GM18517 (cell line): ENCODE measurements around the gene TMEM18.
A peak's percentile ranks its signal among the peaks of the same experiment; 100 is the strongest.
"Not testable (repeated sequence)": the region's sequence is repeated elsewhere in the genome, so short reads cannot be mapped to it uniquely, and the experiment has no call there.

Experiments used
- ATAC-seq: cut with Tn5 transposase; IDR thresholded peaks from one replicate; pipeline ENCODE4 v1.9.1; 2021; ENCODE audit warnings: mild to moderate bottlenecking, moderate library complexity; ENCODE audit not compliant: unreplicated experiment

TMEM18 gene

DNA sequence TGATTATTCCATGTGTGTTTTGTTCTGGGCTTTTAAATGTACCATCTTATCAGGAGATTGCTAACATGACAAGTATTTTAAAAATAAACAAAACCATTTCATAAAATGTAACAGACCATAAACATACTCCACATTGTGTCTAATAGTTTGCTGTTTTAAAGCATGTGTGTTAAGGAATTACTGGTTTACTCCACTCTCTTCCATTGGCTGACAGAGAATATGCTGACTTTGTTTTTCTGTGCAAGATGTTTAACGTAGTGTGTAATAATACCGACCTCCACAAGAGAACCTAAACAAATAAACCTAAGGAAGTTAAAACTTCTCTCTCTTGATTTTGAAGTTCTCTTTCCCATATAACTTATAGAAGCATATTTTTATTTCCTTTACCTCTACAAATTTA, 17.0 kb upstream of the TMEM18 start:
- ATAC-seq: no peak

DNA sequence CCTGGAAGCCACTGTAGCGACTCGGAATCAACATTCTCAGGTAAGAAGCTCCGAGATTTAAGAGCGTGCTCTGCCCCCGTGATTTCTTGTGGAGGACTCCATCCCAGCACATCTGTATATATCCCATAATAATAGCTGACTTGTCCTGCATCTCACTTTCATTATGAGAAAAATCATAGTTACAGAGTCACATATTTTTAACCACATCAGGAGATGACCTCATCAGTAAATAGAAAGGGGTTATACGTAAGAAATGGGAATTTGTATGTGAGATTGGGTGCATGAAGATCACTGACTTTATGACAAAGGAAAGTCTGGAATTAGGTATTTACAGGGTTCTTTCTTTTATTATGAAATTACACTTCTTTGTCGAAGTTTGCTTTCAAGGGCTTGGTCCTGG, 16.4 kb upstream of the TMEM18 start:
- ATAC-seq: no peak

- no peak for ATAC-seq
These were observed 15.6 kb upstream of the TMEM18 start for GRCh38 chr2:692767-693166.

DNA sequence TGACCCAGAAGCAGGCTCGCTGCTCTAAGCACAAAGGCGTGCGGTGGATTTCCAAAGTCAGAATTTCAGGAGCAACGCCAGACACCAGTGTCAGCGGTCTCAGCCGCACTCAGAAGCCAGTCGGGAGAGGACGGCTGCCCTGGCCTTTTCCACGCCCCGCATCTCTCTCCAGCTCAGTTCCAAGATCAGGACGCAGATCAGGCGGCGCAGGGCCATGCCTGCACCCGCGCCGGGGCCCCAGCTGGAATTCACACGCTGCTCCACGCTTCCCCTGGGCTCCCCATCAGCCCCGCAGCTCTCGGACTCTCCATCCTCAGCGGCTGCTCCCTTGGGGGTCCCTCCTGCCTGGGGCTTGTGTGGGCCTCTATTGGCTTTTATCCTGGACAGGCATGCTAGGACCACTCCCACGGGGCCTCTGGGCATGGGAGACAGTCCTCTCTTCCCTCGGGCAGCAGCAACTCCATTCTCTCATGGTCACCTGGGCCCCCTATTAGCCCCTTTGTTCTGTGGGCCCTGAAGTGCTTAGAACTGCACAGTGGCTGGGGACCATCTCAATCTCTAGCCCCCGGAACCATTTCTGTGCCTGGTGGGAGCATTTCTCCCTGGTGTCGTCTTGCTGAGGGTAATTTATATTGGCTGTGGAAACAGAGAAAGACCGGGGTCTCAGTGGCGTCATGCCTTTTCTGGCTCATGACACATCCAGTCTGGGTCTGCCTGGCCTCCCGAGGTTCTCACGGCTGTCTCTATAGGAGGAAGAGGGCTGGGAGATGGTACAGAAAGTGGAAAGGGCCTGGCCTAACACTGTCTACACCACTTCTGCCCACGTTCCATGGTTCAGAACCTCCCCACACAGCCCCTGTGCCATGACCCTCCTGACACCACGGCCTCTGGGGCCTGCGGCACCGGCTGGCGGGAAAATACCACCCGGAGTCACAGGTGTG, 14.9 kb upstream of the TMEM18 start:
- no peak for ATAC-seq

DNA sequence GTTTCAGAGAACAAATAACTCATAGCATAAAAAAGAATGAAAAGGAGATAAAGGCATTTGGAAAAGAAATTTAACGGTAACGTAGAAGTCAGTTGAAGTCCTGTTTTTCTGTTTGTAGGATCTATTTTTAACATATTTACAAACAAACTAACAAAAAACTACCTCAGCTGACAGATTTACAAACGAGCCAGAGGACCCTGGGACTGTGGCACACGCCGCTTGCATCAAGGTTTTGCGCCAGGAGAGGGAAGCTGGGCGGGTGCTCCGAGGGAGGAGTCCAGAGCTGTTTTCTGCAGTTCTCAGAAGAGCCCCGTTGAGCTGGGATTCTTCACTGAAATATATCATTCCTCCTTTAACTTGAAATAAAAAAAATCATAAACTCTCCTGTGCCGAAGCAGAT, 13.6 kb upstream of the TMEM18 start:
- ATAC-seq: no peak

DNA sequence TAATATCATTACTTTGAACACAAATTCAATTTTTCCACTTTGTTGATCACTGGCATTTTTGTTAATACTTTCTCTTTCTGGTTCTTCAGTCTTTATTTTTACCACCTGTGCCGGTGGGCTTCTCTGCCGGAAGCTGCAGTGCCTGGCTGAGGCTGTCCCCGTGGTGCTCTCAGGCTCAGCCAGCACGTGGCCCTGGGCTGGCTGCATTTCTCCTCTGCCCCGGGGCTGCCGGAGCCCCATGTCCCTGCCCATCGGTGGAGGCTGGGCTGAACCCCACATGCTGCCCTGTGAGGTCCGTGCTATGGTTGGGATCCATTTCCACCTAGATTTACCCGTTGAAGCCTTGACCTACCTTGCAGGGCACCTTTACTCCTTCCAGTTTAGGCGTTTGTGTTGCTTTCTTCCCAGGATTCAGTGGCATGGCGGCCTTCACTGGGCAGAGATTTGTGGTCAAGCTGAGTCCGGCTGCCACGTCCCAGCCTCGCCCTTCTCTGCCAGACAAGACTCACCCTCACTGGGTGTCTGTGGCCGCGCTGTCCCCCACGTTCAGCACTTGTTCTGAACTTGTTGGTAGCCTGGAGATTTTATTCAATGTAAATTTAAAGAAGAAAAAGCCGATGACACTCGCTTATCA, 12.8 kb upstream of the TMEM18 start:
- ATAC-seq: no peak

DNA sequence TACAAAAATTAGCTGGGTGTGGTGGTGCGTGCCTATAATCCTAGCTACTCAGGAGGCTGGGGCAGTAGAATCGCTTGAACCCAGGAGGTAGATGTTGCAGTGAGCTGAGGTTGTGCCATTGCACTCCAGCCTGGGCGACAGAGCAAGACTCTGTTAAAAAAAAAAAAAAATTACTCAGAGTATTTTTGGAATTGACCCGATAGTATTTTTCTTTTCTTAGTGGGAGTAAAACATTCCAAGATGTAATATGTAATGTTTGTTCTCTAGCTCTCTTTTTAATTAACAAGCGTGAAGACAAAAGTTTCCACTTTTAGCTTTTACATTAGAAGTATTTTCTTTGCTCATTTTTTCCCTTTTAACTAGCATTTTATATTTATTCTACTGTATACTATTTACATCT, 12.0 kb upstream of the TMEM18 start:
- ATAC-seq: no peak

GRCh38 chr2:688504-689076, 11.4 kb upstream of the TMEM18 start:
- no peak for ATAC-seq

DNA sequence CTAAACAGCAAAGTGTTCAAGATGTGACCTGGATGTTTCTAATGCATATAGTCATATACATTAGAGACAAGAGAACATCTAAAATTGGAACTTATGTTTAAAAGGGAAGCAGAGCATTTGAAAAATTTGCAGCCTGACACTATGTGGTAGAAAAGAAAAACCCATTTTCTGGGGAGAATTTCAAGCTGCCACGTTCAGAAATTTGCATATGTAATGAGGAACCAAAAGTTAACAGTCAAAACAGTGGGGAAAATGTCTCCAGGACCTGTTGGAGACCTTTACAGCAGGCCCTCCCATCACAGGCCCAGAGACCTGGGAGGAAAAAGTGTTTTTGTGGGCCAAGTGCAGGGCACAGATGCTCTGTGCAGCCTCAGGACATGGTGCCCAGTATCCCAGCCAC, 8.2 kb upstream of the TMEM18 start:
- ATAC-seq: no peak

DNA sequence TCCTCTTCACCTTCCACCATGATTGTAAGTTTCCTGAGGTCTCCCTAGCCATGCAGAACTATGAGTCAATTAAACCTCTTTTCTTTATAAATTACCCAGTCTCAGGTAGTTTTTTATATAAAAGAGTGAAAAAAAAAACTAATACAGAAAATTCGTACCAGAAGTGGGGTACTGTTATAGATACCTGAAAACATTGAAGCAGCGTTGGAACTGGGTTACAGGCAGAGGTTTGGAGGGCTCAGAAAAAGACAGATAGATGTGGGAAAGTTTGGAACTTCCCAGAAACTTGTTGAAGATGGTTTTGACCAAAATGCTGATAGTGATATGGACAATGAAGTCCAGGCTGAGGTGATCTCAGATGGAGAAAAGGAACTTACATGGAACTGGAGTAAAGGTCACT, 7.7 kb upstream of the TMEM18 start:
- ATAC-seq: not testable (repeated sequence)

DNA sequence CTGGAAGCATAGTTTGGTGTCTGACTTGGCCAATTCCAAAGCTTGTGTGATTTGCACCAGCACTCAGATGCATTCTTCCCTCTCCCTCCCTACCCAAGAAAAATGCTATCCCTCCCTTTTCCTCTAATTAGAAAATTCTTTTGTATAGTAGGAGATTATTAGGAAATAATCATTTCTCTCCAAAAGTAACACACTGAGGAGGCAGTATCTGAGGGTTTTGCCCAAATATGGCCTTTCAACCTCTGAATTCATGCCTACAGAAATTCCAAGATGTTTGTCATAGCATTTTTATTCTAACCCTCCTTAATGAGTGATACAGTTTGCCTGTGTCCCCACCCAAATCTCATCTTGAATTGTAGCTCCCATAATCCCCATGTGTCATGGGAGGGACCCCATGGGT, 5.0 kb upstream of the TMEM18 start:
- no peak for ATAC-seq

GRCh38 chr2:681312-681711, 4.1 kb upstream of the TMEM18 start:
- no peak for ATAC-seq

- ATAC-seq: no peak
These were observed 3.3 kb upstream of the TMEM18 start for GRCh38 chr2:680496-680895.

DNA sequence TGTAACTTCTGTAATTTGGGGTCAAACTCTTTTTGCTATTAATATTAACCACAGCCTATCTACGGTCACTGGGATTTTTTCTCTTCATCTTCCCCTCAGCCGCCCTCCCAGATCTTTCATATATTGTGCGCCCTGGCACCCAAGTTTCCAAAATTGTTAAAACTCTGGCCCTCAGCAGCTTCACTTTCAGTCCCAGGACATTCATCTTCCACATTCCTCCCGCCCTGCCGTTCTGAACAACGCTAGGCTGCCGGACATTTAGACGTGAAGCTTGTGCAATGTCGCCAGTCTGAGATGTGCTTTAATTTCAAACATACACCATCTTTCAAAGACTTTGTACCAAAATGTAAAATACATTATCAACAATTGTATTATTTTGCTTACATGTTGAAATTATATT, 1.8 kb upstream of the TMEM18 start:
- no peak for ATAC-seq

- no peak for ATAC-seq
These were observed 849 bp upstream of the TMEM18 start for GRCh38 chr2:677959-678550.

DNA sequence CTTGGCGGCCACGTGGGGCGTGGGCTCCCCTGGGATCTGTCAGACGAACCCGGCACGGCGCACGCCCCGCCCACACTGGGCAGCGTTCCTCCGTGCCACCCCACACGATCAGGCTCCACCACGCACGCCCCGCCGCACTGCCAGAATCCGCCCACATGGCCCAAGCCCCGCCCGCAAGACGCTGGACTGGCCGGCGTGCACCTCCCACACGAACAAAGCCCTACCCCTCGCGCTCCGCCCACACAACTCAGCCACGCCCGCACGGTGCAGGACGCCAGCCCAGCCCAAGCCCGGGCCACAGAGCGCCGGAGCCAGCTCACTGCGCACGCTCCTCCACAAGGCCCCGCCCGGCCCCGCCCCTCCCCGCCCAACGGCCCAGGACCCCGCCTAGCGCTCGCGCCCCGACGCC, 555 bp downstream of the TMEM18 start:
- peak; percentile 79 for ATAC-seq

DNA sequence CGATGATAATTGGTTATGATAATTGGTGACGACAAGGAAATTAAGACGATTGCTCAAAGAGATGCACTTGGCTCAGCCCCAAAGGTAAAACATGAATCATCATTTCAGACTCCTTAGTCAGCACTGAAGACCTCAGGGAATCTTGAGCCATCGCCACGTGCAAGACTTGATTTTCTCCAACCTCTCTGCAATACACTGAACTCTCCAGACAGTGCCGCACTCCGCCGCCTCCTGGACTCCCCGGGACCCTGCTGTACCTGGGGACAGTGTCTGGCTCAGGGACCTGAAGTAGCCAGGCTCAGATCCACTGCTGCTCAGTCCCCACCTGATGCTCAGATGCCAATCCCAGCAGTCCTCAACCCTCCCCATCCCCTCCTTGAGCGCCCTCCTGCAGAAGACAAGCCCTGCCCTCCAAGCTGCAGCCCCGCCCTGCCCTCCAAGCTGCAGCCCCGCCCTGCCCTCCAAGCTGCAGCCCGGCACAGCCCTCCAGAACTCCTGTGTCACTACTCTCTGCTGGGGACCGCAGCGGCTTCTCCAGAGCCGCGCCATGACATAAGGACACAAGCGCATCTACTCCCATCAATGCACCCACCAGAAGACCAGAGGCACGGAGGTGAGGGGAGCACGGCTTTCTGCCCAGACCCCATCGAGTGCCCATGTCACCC, 1.1 kb downstream of the TMEM18 start:
- peak; percentile 16 for ATAC-seq

DNA sequence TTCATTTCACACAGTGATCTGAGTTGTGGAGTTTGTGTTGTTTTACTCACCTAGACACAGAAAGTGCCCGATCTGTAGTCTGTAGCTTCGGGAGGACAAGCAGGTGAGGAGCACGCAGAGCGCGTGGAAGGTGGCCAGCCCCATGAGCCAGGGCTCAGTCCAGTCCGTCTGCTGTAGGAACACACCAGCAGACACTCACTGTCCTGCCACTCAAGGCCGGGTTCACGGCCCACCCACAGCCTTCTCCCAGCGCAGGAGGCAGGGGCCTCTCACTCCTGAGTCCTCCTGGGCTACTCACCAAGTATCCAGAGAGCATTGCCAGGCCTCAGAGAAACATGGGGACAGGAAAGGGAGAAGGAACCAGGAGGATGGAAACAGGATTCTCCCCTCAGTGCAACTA, 1.7 kb downstream of the TMEM18 start:
- ATAC-seq: no peak

GRCh38 chr2:675051-675450, 2.2 kb downstream of the TMEM18 start:
- ATAC-seq: no peak

- no peak for ATAC-seq
These were observed 2.8 kb downstream of the TMEM18 start for GRCh38 chr2:674321-674985.
